HG02571 (cell line): Measurements from ENCODE around the gene ERBB2.

ENCODE experiments used
- ATAC-seq: cut with Tn5 transposase; IDR thresholded peaks from one replicate; pipeline ENCODE4 v1.9.1; 2021; ENCODE audit warnings: mild to moderate bottlenecking, moderate library complexity; ENCODE audit not compliant: unreplicated experiment

Gene ERBB2

GRCh38 chr17:39699818-39700147, at the start of gene ERBB2:
Gene ERBB2, plus strand, starts transcription at chr17:39700064. Its CDS starts 175 bp downstream, at chr17:39700239.
- ATAC-seq, result no peak

GRCh38 chr17:39650121-39650579, 49.7 kb upstream of the ERBB2 start:
- no peak for ATAC-seq

- ATAC-seq, result no peak
Measured at GRCh38 chr17:39651923-39652586, 47.8 kb upstream of the ERBB2 start.

GRCh38 chr17:39652587-39653315, 47.1 kb upstream of the ERBB2 start:
- no peak for ATAC-seq

- no peak for ATAC-seq
Measured at GRCh38 chr17:39653316-39653661, 46.6 kb upstream of the ERBB2 start.

GRCh38 chr17:39653662-39654331, 46.1 kb upstream of the ERBB2 start:
- ATAC-seq, result no peak

GRCh38 chr17:39655105-39655504, 44.8 kb upstream of the ERBB2 start:
- no peak for ATAC-seq

- ATAC-seq, result no peak
Measured at GRCh38 chr17:39658346-39658745, 41.5 kb upstream of the ERBB2 start.

GRCh38 chr17:39658760-39659159, 41.1 kb upstream of the ERBB2 start:
- no peak for ATAC-seq

- ATAC-seq, result no peak
Measured at GRCh38 chr17:39659279-39660010, 40.4 kb upstream of the ERBB2 start.

GRCh38 chr17:39660011-39660360, 39.9 kb upstream of the ERBB2 start:
- no peak for ATAC-seq

GRCh38 chr17:39660397-39661385, 39.2 kb upstream of the ERBB2 start:
- ATAC-seq, result no peak

- ATAC-seq, result no peak
Measured at GRCh38 chr17:39661744-39662541, 37.9 kb upstream of the ERBB2 start.

- ATAC-seq, result no peak
Measured at GRCh38 chr17:39662551-39663339, 37.1 kb upstream of the ERBB2 start.

- no peak for ATAC-seq
Measured at GRCh38 chr17:39663340-39663687, 36.5 kb upstream of the ERBB2 start.

GRCh38 chr17:39663688-39664580, 35.9 kb upstream of the ERBB2 start:
- no peak for ATAC-seq

GRCh38 chr17:39664581-39665561, 35.0 kb upstream of the ERBB2 start, which contains the start of gene TCAP:
Gene TCAP, plus strand, starts transcription at chr17:39665349. Its CDS starts 11 bp downstream, at chr17:39665360.
- ATAC-seq, result no peak
